ENCODE data around the gene PTPRN2.

- TF ChIP-seq CTCF (IDR thresholded peaks at IDR 0.05): no peak
- TF ChIP-seq POLR2AphosphoS5 (IDR thresholded peaks at IDR 0.05): no peak
- no peak for TF ChIP-seq POLR2A (IDR thresholded peaks at IDR 0.05)
- TF ChIP-seq EP300 (IDR thresholded peaks at IDR 0.05): no peak
These were observed 721.2 kb downstream of the PTPRN2 start for GRCh38 chr7:157866336-157866924.
